Activated CD4-positive, alpha-beta T cell treated with anti-CD3 and anti-CD28 coated beads, Interleukin-2, amount 10 ng/mL, durations not matched to agents 7 days and 5 days (primary cell): ENCODE results near the gene CT45A1. TPM values are rescaled to one million over a fixed set of nuclear protein-coding genes. Genes with fewer than 3 reads are reported as not detected.
"Not testable (repeated sequence)": the region's sequence is repeated elsewhere in the genome, so short reads cannot be mapped to it uniquely, and the experiment has no call there.

Experiments used
- CTCF ChIA-PET: fragments of 350-600 bp; sonication (Branson Sonifier 250); formaldehyde crosslinking; loops from one replicate; lab custom pipeline; 2021; ENCODE audit warnings: antibody characterized with exemption; lab: Charles Lee
- POLR2A ChIA-PET: fragments of 350-600 bp; sonication (Branson Sonifier 250); formaldehyde crosslinking; loops from one replicate; lab custom pipeline; 2021; ENCODE audit warnings: antibody characterized with exemption; lab: Charles Lee
- DNase-seq: peaks from one replicate; pipeline ENCODE4 v3.0.0-alpha.2; 2020
- H3K27ac Mint-ChIP-seq: one replicate; pipeline ENCODE4 v1.8.0; 2021; ENCODE audit warnings: mild to moderate bottlenecking, moderate library complexity, mixed read lengths
- H3K27me3 Mint-ChIP-seq: one replicate; pipeline ENCODE4 v1.8.0; 2021; ENCODE audit warnings: mixed read lengths
- H3K36me3 Mint-ChIP-seq: one replicate; pipeline ENCODE4 v1.8.0; 2021; ENCODE audit warnings: low read depth, mixed read lengths
- H3K4me1 Mint-ChIP-seq: one replicate; pipeline ENCODE4 v1.8.0; 2021; ENCODE audit warnings: mixed read lengths
- H3K4me3 Mint-ChIP-seq: one replicate; pipeline ENCODE4 v1.8.0; 2021; ENCODE audit warnings: mild to moderate bottlenecking, moderate library complexity, mixed read lengths
- H3K9me3 Mint-ChIP-seq: one replicate; pipeline ENCODE4 v1.8.0; 2021; ENCODE audit warnings: mixed read lengths
- total RNA-seq, 2 experiments: library from RNA; stranded (reverse); gene quantifications; one replicate each; pipeline ENCODE4 v1.2.3, GENCODE V29; 2021

The CT45A1 gene
- total RNA-seq, 2 experiments from 2014 or later: not detected

DNA sequence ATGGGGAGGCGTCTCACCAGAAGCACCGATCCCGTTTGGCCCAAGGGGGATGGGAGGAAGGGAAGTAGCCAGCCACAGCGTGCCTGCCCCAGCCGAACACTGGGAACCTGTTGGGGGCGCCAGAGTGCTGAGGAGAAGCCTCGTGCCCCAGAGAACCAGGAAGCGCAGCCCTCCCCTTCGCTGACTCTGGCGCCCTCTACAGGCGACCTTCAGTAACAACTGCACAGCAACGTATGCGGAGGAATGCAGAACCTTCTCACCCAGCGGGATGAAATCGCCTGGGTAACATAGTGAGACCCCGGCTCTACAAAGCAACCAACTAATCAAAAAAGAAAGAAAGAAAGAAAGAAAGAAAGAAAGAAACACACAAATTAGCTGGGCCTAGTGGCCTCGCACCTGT is 54.7 kb downstream of the CT45A1 start, which contains the start of gene CT45A3:
Gene CT45A3 (minus strand): TSS at position 101 of the 400 bp plus-strand sequence. CDS start 3,747 bp downstream, outside the sequence.
- POLR2A ChIA-PET, CTCF ChIA-PET, DNase-seq, H3K4me3 Mint-ChIP-seq, H3K4me1 Mint-ChIP-seq, H3K27ac Mint-ChIP-seq, H3K36me3 Mint-ChIP-seq, H3K9me3 Mint-ChIP-seq, H3K27me3 Mint-ChIP-seq: not testable (repeated sequence)

Other genes with a start within 250 kb of the CT45A1 start
- gene INTS6L, start 193.0 kb upstream of the CT45A1 start, total RNA-seq: 10 to 100 TPM; 30.1 to 32.5 TPM
- gene CT45A3, start 54.6 kb downstream of the CT45A1 start, total RNA-seq: not detected
- gene CT45A5, start 71.9 kb downstream of the CT45A1 start, total RNA-seq: not detected
- not detected for gene CT45A6, start 89.1 kb downstream of the CT45A1 start, total RNA-seq
- not detected for gene CT45A2, start 106.4 kb downstream of the CT45A1 start, total RNA-seq
- not detected for gene CT45A7, start 123.6 kb downstream of the CT45A1 start, total RNA-seq
- gene CT45A8, start 140.9 kb downstream of the CT45A1 start, total RNA-seq: not detected
- gene CT45A9, start 158.2 kb downstream of the CT45A1 start, total RNA-seq: not detected
- not detected for gene CT45A10, start 179.8 kb downstream of the CT45A1 start, total RNA-seq
- gene SAGE1, start 180.1 kb downstream of the CT45A1 start, total RNA-seq: not detected